GM19328 (cell line): ENCODE data around the gene EBF4.
"Not testable (repeated sequence)": the region's sequence is repeated elsewhere in the genome, so short reads cannot be mapped to it uniquely, and the experiment has no call there.

Experiments used
- ATAC-seq: cut with Tn5 transposase; IDR thresholded peaks from one replicate; pipeline ENCODE4 v1.9.1; 2021; ENCODE audit warnings: mild to moderate bottlenecking, moderate library complexity; ENCODE audit not compliant: unreplicated experiment

Gene EBF4

DNA sequence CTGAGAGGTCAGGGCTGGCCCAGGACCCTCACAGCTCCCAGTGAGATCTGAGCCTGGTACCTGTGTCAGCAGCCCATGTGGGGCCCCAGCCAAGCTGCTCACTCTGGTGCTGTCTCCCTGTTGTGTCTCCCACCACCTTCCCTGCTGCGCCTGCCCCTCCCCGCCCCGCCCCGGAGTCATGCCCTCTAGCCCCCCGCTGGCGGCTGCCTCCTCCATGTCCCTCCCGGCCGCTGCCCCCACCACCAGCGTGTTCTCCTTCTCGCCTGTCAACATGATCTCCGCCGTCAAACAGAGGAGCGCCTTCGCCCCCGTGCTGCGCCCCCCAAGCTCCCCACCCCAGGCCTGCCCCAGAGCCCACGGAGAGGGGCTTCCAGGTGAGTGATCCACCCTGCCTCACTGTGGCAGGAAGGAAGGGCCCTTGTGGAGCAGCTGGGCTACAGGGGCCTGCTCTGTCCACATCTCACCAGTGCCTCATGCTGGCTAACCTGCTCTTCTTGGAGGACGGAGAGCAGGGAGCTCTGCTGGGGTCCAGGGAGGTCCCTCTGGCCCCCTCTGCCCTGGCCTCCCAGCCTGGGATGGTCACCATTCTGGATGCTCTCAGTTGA lies 63.0 kb downstream of the EBF4 start:
- no peak for ATAC-seq

GRCh38 chr20:2756056-2756611 lies 63.6 kb downstream of the EBF4 start:
- no peak for ATAC-seq

GRCh38 chr20:2757001-2757400 lies 64.4 kb downstream of the EBF4 start:
- ATAC-seq, result no peak

DNA sequence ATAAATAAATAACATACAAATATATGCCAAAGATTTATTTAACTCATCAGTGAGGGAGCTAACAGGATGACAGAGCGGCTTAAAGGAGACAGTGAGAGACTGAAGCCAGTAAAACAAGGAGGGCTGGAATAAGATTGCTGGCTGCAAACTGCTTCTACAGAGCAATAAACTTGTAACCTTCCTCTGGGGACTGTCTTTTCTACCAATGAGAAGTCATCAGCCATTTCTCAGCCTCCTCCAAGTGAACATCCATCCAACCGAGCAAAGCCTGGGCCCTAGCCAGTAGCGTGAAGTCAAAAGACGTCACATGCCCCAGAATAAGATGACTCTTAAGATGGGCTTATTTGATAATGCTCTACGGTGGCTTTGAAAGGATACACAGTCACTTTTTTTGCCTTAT lies 65.4 kb downstream of the EBF4 start:
- ATAC-seq, result no peak

GRCh38 chr20:2759143-2759542 lies 66.6 kb downstream of the EBF4 start:
- no peak for ATAC-seq

- ATAC-seq, result no peak
Observed at GRCh38 chr20:2759603-2760296, 67.2 kb downstream of the EBF4 start.

DNA sequence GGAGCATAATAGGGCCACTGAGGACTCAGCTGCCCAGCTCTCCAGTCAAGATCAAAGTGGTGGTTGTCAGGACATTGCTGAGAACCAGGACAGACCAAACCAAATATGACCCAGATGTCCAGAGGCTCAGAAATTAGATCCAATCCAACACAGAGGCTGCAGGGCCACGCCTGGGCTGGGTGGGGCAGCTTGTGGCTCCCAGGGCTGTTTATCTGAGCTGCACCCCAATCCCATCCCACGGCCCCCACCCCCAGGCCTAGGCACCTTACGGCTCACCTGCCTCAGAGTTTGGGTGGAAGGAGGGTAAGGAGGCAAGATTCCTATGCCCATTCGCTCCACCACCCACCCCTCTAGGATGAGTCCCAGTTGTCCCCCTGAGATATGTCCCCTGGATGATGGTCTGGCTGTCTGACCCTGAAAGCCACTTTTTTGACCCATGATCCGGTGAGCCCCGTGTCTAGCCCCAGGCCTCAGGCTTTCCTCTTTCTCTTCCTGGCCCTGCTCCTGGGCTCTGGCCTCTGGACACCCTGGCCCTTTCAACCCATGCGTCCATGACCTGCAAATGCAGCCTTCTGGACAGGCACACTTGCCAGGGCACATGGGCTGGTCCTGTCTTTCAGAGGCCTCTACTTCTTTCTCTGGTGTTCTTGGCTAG lies 67.8 kb downstream of the EBF4 start:
- ATAC-seq, result no peak

- no peak for ATAC-seq
Observed at GRCh38 chr20:2760952-2761305, 68.3 kb downstream of the EBF4 start.

- ATAC-seq, result no peak
Observed at GRCh38 chr20:2761885-2762284, 69.3 kb downstream of the EBF4 start.

GRCh38 chr20:2762578-2763131 lies 70.1 kb downstream of the EBF4 start:
- ATAC-seq, result no peak

- ATAC-seq, result no peak
Observed at GRCh38 chr20:2763186-2763585, 70.6 kb downstream of the EBF4 start.

GRCh38 chr20:2767768-2768631 lies 75.4 kb downstream of the EBF4 start:
- ATAC-seq, result no peak

DNA sequence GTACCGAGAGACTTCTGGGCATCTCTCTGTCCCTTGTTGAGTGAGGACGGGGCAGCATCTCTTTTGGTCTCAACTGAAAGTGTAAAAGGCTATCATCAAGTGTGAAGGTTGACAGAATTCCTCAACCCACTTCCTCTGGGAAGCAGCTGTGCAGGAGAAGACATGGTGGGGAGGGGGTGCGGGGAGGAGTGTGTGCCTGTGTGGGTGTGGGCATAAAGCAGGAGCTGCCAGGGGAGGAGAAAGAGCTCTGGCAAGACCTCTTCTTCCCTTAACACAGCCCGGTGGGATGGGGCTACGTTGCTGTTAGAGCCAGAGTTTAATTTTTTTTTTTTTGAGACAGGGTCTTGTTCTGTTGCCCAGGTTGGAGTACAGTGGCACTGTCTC lies 76.0 kb downstream of the EBF4 start:
- no peak for ATAC-seq

DNA sequence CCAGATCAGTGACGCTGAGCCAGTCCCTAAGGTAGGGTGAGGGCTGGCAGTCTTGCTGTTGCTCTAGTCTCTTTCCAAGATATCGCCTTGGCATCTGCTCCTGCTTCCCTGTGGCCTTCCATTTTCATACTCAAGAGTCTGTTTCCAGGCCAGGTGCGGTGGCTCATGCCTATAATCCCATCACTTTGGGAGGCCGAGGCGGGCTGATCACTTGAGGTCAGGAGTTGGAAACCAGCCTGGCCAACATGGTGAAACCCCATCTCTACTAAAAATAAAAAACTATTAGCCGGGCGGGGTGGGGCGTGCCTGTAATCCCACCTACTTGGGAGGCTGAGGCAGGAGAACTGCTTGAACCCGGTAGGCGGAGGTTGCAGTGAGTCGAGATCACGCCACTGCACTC lies 77.5 kb downstream of the EBF4 start:
- not testable (repeated sequence) for ATAC-seq

DNA sequence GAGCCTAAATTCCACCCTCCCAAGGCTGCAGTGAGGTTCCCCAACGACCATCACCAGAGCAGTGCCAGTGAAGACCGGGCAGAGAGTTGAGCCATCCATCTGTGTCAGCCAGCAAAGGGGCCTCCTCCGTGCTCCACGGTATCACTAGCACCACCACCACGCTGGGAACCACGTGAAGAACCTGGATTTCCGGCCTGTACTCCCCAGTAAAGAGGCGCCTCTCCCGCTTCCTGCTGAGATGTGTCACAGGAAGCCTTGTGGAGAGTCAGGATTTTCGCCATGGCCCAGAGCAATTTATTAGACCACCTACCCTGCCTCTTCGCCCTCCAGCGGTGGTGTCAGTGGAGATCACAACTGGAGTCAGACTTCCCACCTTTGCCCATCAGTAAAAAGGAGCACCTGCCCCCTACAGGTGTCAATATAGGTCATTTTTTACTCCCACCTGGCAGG lies 79.1 kb downstream of the EBF4 start:
- ATAC-seq, result no peak

- no peak for ATAC-seq
Observed at GRCh38 chr20:2773812-2774211, 81.2 kb downstream of the EBF4 start.

GRCh38 chr20:2775139-2775538 lies 82.6 kb downstream of the EBF4 start:
- ATAC-seq, result no peak

DNA sequence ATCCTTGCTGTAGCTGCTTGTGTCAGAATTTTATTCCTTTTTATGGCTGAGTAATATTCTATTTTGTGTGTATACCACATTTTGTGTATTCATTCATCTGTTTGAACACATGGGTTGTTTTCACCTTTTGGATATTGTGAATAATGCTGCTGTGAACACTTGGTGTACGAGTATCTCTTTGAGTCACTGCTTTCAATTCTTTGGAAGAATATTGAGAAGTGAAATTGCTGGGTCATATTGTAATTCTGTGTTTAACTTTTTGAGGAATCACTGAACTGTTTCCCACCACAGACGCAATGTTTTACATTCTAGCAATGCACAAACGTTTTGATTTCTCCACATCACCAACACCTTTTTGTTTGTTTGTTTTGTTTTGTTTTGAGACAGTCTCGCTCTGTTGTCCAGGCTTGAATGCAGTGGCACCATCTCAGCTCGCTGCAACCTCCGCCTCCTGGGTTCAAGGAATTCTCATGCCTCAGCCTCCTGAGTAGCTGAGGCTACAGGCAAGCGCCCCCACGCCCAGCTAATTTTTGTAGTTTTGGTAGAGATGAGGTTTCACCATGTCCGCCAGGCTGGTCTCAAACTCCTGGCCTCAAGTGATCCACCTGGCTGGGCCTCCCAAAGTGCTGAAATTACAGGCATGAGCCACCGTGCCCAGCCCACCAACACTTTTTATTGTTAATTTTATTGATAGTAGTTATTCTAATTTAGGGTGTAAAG lies 86.2 kb downstream of the EBF4 start:
- no peak for ATAC-seq

DNA sequence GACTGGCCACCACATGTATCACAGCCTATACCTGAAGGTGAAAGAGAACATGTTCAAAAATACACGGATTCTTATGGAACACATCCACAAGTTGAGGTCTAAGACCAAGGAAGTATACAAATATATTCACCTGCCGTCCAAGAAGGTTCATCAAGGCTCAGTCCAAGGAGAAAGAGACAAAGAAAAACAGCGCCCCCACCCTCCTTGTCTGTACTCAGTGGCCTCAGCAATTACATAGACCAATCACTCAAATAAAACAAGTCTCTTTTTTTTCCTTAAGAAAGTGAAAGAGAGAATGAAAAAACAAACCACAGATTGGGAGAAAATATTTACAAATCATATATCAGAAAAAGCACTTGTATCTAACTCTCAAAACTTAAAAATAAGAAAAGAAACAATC lies 88.4 kb downstream of the EBF4 start:
- no peak for ATAC-seq

DNA sequence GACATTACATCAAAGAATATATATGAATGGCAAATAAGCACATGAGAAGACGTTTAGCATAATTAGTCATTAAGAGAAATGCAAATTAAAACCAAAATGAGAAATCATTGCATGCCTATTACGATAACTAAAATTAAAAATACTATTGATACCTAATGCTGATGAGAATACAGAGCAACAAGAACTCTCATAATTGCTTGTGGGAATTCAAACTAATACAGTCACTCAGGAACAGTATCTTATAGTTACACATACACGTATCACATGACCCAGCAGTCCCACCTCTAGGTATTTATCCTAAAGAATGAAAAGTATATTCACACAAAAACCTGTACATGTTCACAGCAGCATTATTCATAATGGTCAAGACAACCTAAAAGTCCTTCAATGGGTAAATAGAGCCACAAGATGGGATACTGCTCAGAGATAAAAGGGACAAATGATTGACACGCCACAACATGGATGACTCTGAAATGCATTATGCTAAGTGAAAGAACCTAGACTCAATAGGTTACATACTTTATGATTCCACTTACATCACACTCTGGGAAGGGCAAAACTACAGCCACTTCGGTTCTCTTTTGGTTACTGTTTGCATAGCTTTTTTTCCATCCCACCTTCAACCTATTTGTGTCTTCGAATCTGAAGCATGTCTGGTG lies 91.5 kb downstream of the EBF4 start:
- no peak for ATAC-seq
